Spleen (tissue), 7 donors: Measurements from ENCODE around the gene RGS10.

Source experiments
- CTCF ChIP-seq, 11 experiments: fragments of 200-600 bp in 7 of 11; fragments of 450-650 bp in 4 of 11; sonication (generic) in 4 of 11; IDR thresholded peaks in 8 of 11; conservative IDR thresholded peaks in 3 of 11; 1 replicate in 7 of 11; 2 replicates in 4 of 11; pipeline versions ENCODE4 v1.4.0 to v1.8.0; 2016 to 2021; ENCODE audit warnings: antibody characterized with exemption in 11 of 11, inconsistent platforms in 4 of 11, mild to moderate bottlenecking in 1 of 11
- POLR2A ChIP-seq, 3 donors: fragments of 450-650 bp; IDR thresholded peaks; one replicate each; pipeline ENCODE4 v1.5.1; 2017; ENCODE audit warnings: antibody characterized with exemption in 3 of 3, mild to moderate bottlenecking in 1 of 3
- POLR2AphosphoS5 ChIP-seq, 3 donors: sonication (generic); formaldehyde crosslinking; IDR thresholded peaks; one replicate each; pipeline ENCODE4 v1.5.1; 2017; ENCODE audit warnings: antibody characterized with exemption in 3 of 3
- donor health status: DM: no; HTN: no; CAD: no; lungs with moderate emphysema.
- donor health status: DM: no; HTN: no; CAD: no.
- donor health status: DM: no; HTN: no; CAD: no.

- no peak for TF ChIP-seq CTCF (IDR thresholded peaks at IDR 0.05 in 8 of 11, conservative IDR thresholded peaks at IDR 0.05 in 3 of 11)
- no peak for TF ChIP-seq POLR2A (IDR thresholded peaks at IDR 0.05)
- TF ChIP-seq POLR2AphosphoS5 (IDR thresholded peaks at IDR 0.05) = no peak
Measured at GRCh38 chr10:119473771-119474170, 68.7 kb downstream of the RGS10 start.
